Fibroblast of skin of abdomen (primary cell): Measurements from ENCODE around the gene CACUL1.

ENCODE experiments used
- DNase-seq: peaks from one replicate; pipeline ENCODE4 v3.0.0-alpha.2; 2013

Gene CACUL1

DNA sequence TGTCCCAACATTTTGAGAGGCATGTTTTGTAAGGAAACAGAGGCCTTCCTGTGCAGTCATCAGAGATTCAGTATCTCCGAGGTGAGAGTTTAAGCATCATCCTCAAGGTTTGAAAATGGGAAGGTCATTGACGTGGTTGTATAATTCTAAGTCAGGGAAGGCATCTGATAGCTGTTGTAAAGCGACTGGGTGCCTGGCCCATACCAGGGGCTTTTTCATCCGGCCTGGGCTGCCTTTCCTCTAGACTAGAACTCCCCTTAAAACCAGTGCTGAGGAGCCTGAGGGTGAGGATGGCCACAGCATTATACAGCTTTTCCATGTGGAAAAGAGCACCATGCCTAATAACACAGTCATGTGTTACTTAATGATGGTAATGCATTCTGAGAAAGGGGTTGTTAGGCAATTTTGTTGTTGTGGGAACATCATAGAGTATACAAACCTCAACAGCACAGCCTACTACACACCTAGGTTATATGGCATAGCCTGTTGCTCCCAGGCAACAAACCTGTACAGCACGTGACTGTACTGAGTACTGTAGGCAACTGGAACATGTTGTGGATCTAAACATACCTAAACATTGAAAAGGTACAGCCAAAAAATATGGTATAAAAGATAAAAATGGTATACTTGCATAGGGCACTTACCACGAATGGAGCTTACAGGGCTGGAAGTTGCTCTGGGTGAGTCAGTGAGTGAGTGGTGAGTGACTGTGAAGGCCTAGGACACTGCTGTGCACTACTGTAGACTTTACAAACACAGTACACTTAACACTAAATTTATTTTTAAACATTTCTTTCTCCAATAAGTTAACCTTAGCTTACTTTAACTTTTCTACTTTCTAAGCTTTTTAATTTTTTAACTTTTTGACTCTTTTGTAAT, 13.5 kb upstream of the CACUL1 start:
- no peak for DNase-seq

DNA sequence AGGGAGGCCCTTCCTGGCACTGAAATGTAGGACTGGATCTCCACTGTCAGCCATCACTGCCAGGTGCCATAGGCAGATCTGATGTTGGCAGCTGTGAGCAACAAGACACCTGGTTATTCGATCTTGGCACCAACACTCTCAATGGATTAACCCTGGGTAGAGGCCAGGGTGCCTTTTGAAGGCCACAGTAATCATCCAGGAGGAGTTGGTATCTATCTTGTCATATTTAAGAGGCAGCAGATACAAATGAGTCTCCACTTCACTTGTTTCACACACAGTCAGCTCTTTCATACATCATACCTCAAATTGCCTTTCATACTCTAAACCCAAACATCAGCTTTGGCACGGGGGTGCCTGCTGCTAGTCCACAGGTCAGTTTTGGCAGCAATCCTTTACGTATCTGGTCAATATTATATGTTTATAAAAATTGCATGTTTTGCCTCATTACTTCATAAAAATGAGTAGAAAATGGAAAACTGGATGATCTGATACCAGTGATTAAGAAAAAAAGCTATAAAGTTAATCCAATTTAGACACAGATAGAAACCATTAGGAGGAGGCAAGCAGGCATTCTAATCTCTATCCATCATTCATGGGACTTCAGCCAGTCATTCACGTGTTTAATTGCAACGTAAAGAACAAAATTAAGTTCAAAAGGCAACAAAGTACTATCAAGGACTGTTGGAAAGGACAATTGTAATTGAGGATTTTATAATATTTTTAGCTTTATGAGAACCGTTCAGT, 12.7 kb upstream of the CACUL1 start:
- no peak for DNase-seq

DNA sequence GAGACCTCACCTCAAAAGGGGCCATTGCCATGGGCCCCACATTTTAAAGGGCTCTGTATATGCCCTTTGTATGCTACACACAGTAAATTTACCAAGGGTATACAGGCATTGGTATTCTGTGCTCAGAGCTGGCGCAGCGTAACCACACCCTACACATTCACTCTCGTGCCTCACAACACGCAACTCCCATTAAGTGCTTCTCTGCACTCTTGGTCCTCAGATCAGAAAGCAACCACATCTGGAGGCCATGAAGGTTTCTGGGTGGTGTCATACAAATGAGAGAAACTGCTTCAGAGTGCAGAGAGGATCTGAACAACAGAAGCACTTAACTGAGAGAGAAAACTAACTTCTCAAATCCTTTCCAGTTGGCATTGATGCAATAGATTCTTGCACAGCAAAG, 9.4 kb upstream of the CACUL1 start:
- no peak for DNase-seq

DNA sequence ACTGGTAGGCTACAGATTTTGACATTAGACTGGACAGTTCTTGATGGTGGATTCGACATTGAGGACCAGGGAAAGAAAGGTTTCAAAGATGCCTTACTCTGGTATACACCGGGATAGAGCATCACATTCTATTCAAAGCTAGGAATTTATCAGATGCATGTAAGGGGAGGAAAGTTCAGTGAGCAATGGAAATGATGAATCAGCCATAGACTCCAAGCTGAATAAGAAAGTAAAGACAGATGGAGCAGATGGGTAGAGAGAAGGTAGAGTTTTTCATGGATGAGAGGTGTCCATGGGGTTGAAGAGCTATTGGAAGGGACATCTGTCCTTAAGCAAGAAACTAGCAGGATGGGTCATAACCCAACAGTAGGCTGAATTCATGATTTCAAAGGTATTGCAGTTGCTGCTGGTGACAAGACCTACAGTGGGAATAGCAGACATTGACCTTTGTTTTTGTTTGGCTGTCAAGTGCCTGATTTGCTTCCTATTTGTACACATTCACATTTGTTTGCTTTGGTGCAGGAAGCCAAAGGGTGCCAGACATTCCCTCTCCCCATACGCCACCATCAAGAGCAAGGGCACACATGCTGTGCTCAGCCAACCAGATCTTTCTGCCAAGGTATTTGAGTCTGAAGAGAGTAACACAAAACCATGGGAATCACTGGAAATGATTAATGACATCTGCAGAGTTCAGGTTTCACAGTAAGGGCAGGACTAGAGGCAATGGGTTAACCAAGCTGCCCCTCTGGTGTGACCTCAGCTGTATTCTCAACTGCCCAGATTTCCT, 8.6 kb upstream of the CACUL1 start:
- DNase-seq: no peak

DNA sequence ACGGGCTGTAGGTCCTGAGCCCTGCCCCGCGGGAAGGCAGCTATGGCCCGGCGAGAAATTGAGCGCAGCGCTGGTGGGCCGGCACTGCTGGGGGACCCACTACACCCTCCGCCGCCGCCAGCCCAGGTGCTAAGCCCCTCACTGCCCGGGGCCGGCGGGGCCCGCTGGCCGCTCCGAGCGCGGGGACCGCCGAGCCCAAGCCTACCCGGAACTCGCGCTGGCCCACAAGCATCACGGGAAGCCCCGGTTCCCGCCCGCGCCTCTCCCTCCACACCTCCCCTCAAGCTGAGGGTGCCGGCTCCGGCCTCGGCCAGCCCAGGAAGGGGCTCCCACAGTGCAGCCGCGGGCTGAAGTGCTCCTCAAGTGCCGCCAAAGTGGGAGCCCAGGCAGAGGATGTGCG, 5.5 kb upstream of the CACUL1 start:
- DNase-seq: no peak

DNA sequence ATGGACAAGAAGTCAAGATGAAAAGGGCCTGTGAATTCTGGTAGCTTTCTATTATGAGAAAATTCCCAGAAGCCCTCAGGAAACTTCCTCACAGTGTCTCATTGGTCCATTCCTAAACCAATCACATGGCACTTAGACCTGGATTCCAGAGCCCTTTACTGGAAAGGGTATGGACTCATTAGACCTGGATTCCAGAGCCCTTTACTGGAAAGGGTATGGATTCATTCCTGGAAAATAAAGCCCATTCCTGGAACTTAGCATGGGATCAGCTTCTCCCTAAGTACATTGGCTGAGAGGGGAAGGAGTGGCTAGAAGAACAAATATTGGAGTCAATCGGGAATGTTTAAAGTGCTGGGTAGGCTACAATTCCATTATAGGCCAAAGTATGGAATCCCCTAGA, 3.7 kb upstream of the CACUL1 start:
- no peak for DNase-seq

DNA sequence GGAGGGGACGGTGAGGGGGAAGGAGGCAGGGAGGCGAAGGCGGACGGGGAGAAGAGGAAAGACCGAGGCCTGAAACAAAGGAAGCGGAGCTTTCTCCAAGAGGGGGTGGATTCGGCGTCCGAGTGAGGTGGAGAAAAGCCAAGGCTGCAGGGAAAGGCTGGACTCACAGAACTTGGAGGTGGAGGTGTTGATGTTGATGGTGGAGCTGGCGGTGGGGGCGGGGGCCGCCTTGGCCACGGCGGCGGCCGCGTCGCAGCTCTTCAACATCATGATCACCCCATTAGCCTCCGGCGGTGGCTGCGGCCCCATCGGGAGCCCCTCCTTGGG, 578 bp downstream of the CACUL1 start:
- DNase-seq: peak; percentile 17

- peak; percentile 41 for DNase-seq
These were observed 1.2 kb downstream of the CACUL1 start for GRCh38 chr10:118753331-118754228.

GRCh38 chr10:118752409-118752808, 2.4 kb downstream of the CACUL1 start:
- no peak for DNase-seq

GRCh38 chr10:118751265-118751664, 3.5 kb downstream of the CACUL1 start:
- no peak for DNase-seq

DNA sequence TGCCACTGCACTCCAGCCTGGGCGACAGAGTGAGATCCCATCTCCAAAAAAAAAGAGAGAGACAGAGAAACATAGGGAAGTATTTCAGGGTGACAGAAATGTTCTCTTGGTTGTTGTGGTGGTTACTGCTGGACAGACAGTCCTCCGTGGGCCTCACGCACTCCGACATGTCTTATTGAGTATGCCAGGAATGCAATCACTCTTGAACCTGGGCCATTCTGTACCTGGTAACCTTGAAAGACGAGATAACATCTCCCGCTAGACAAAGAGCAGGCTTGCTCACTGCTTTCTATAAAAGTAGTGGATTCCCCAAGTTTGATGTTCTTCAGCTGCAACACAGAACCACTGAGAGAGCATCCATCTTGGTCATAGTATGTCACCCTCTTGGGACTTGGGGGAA, 6.7 kb downstream of the CACUL1 start:
- DNase-seq: no peak

DNA sequence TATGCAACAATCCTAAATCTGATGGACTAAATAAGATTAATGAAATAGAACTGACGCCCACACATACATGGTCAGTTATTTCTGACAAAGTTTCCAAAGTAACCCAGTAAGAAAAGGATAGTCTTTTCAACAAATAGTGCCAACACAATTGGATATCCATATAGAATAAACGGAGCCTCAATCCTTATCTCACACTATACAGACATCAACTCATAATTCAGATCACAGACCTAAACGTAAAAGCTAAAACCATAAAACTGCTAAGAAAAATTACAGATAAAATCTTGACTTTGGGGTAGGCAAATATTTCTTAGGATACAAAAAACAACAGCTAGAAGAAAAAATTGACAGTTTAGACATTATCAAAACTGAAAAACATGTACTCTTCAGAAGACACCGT, 8.5 kb downstream of the CACUL1 start:
- DNase-seq: no peak

DNA sequence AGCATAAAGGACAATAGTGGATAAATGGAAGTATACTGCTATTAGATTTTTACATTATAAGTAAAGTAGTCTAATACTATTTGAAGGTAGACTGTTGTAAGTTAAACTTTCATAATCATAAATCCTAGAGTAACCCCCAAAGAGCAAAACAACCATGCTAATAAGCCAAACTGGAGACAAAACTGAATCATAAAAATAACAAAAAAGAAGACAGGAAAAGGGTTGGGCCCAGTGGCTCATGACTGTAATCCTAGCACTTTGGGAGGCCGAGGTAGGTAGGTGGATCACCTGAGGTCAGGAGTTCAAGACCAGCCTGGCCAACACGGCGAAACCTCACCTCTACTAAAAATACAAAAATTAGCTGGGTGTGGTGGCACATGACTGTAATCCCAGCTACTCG, 9.7 kb downstream of the CACUL1 start:
- no peak for DNase-seq

GRCh38 chr10:118744346-118744918, 10.3 kb downstream of the CACUL1 start:
- DNase-seq: peak; percentile 13

- peak; percentile 71 for DNase-seq
These were observed 12.0 kb downstream of the CACUL1 start for GRCh38 chr10:118742782-118743181.

- DNase-seq: no peak
These were observed 12.7 kb downstream of the CACUL1 start for GRCh38 chr10:118742032-118742431.

- no peak for DNase-seq
These were observed 16.4 kb downstream of the CACUL1 start for GRCh38 chr10:118738406-118738805.

GRCh38 chr10:118737603-118738302, 17.0 kb downstream of the CACUL1 start:
- no peak for DNase-seq

DNA sequence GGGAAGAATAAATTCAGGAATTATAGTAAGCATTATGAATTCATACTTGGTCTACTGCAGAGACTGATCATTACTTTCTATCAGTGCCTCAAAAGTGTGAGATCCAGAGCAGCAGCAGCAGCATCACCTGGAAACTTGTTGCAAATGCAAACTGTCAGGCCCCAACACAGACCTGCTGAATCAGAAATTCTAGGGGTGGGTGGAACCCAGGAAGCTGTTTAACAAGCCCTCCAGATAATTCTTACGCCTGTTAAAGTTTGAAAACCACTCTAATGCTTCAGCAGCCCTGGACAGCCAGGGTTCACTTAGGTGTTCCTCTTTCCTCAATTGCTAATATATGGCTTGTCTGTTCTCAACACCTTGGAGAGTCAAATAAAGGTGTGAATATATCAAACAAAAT, 19.5 kb downstream of the CACUL1 start:
- DNase-seq: no peak

DNA sequence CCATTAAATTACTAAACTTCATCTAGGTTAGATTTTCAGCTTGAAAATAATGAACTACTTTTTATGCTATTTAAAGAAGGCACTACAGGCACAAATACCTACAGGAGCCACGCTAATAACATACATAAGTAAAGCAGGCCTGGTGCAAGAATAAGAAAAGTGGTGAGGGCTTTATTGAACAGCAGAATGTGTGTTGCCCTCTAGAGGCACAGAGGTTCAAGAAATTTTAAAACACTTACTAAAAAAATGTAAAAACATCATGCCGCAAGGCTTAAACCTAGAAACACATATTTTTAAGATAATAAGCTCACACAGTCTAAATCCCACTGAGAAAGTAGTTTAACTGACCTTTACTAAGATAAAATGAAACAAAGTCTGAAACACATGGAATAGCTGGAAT, 20.3 kb downstream of the CACUL1 start:
- no peak for DNase-seq
